Ectodermal cell (in vitro differentiated cells): ENCODE results near the gene SS18. TPM values are rescaled to one million over a fixed set of nuclear protein-coding genes. Genes with fewer than 3 reads are reported as not detected.
"Not testable (repeated sequence)": the region's sequence is repeated elsewhere in the genome, so short reads cannot be mapped to it uniquely, and the experiment has no call there.

ENCODE experiments used
- H3K27ac ChIP-seq: 2 replicates; pipeline ENCODE4 v1.7.0; 2013; ENCODE audit warnings: mild to moderate bottlenecking, low read depth, low read length; ENCODE audit not compliant: insufficient read depth, poor library complexity, severe bottlenecking
- H3K27me3 ChIP-seq: 2 replicates; pipeline ENCODE4 v1.7.0; 2013; ENCODE audit warnings: mild to moderate bottlenecking, low read length; ENCODE audit not compliant: insufficient read depth, control insufficient read depth, poor library complexity, severe bottlenecking
- H3K36me3 ChIP-seq: one replicate; pipeline ENCODE4 v1.7.0; 2013; ENCODE audit warnings: low read length; ENCODE audit not compliant: control insufficient read depth, insufficient read depth
- H3K4me1 ChIP-seq: one replicate; pipeline ENCODE4 v1.7.0; 2013; ENCODE audit warnings: low read length; ENCODE audit not compliant: control insufficient read depth, insufficient read depth
- H3K4me3 ChIP-seq: 2 replicates; pipeline ENCODE4 v1.7.0; 2013; ENCODE audit warnings: low read depth, low read length, control low read depth; ENCODE audit not compliant: insufficient read depth
- H3K9me3 ChIP-seq: 2 replicates; pipeline ENCODE4 v1.7.0; 2013; ENCODE audit warnings: mild to moderate bottlenecking, low read length, moderate library complexity; ENCODE audit not compliant: control insufficient read depth
- WGBS, 2 experiments: methylation state at CpG; one replicate each; pipeline ENCODE4 v1.1.7; 2013; ENCODE audit warnings: missing lambda C conversion rate in 2 of 2; 5-methylcytosine and 5-hydroxymethylcytosine counted together
- polyA plus RNA-seq, 4 experiments: library from polyadenylated mRNA; stranded (reverse); fragments of 50-300 nt; gene quantifications; one replicate each; pipeline ENCODE4 v1.2.3, GENCODE V29; 2013

Gene SS18
- polyA plus RNA-seq (2013, experiment 1 of 4) = 103 TPM
- polyA plus RNA-seq (2013, experiment 2 of 4) = 99.1 TPM
- 75.9 TPM for polyA plus RNA-seq (2013, experiment 3 of 4)
- polyA plus RNA-seq (2013, experiment 4 of 4) = 82.0 TPM

GRCh38 chr18:26090130-26091046 lies at the start of gene SS18:
Gene SS18, minus strand, starts transcription at chr18:26090613. Its CDS starts 44 bp downstream, at chr18:26090569.
- Histone ChIP-seq H3K9me3 (no peaks in the 10 kb centered on the region), H3K4me3 (peak within 1 kb of the TSS; percentile 99), H3K27ac (peak within 1 kb of the TSS; percentile 97), H3K4me1 (peaks cover 11% of the 10 kb centered on the region), H3K27me3 (no peaks in the 10 kb centered on the region), H3K36me3 (no peaks in the 10 kb centered on the region)
- WGBS, 2 experiments = 0% methylated on average over 89 of the region's 89 CpGs

- no peaks in the 10 kb centered on the region for H3K4me1 ChIP-seq
- WGBS, 2 experiments = 93 to 94% methylated on average over 1 of the region's 1 CpG
Observed at GRCh38 chr18:26135548-26135947, 45.1 kb upstream of the SS18 start.

GRCh38 chr18:26134107-26134506 lies 43.7 kb upstream of the SS18 start:
- Histone ChIP-seq H3K36me3 (no peaks in the 10 kb centered on the region), H3K27me3 (no peaks in the 10 kb centered on the region), H3K27ac (no peak overlapping the region), H3K4me1 (no peaks in the 10 kb centered on the region), H3K4me3 (no peak overlapping the region), H3K9me3 (no peaks in the 10 kb centered on the region)
- 97 to 100% methylated on average over 3 to 5 of the region's 6 CpGs for WGBS, 2 experiments

More at GRCh38 chr18:26135548-26135947, 45.1 kb upstream of the SS18 start:
- Histone ChIP-seq H3K4me3 (no peak overlapping the region), H3K27ac (no peak overlapping the region), H3K36me3 (no peaks in the 10 kb centered on the region), H3K27me3 (no peaks in the 10 kb centered on the region), H3K9me3 (no peaks in the 10 kb centered on the region)

GRCh38 chr18:26133652-26134051 lies 43.2 kb upstream of the SS18 start, which contains the start of gene PSMA8:
Gene PSMA8, plus strand, starts transcription at chr18:26133869. Its CDS starts 97 bp downstream, at chr18:26133966.
- WGBS, 2 experiments = 94 to 96% methylated on average over 31 of the region's 31 CpGs
- Histone ChIP-seq H3K27ac (no peak within 1 kb of the TSS), H3K4me1 (no peaks in the 10 kb centered on the region), H3K9me3 (no peaks in the 10 kb centered on the region), H3K36me3 (no peaks in the 10 kb centered on the region), H3K27me3 (no peaks in the 10 kb centered on the region), H3K4me3 (no peak within 1 kb of the TSS)

GRCh38 chr18:26128192-26128591 lies 37.8 kb upstream of the SS18 start:
- not testable (repeated sequence) for H3K4me1 ChIP-seq, H3K4me3 ChIP-seq, H3K9me3 ChIP-seq, H3K27me3 ChIP-seq, H3K27ac ChIP-seq, H3K36me3 ChIP-seq
- WGBS, 2 experiments = 84 to 85% methylated on average over 1 to 2 of the region's 2 CpGs

GRCh38 chr18:26127786-26128185 lies 37.4 kb upstream of the SS18 start:
- Histone ChIP-seq H3K4me1 (no peaks in the 10 kb centered on the region), H3K9me3 (no peaks in the 10 kb centered on the region), H3K4me3 (no peak overlapping the region), H3K36me3 (no peaks in the 10 kb centered on the region), H3K27me3 (no peaks in the 10 kb centered on the region), H3K27ac (no peak overlapping the region)
- WGBS, 2 experiments = 80 to 82% methylated on average over 5 of the region's 5 CpGs

GRCh38 chr18:26121994-26122393 lies 31.6 kb upstream of the SS18 start:
- H3K36me3 ChIP-seq, H3K4me3 ChIP-seq, H3K4me1 ChIP-seq, H3K27ac ChIP-seq, H3K9me3 ChIP-seq, H3K27me3 ChIP-seq: not testable (repeated sequence)
- 86 to 94% methylated on average over 2 of the region's 2 CpGs for WGBS, 2 experiments

GRCh38 chr18:26121476-26121875 lies 31.1 kb upstream of the SS18 start:
- no peak overlapping the region for H3K27ac ChIP-seq
- H3K9me3 ChIP-seq = no peaks in the 10 kb centered on the region
- no peaks in the 10 kb centered on the region for H3K27me3 ChIP-seq
- no peaks in the 10 kb centered on the region for H3K36me3 ChIP-seq
- no peak overlapping the region for H3K4me3 ChIP-seq
- WGBS, 2 experiments = 87 to 94% methylated on average over 1 of the region's 1 CpG
- no peaks in the 10 kb centered on the region for H3K4me1 ChIP-seq

GRCh38 chr18:26119246-26119645 lies 28.8 kb upstream of the SS18 start:
- Histone ChIP-seq H3K9me3 (no peaks in the 10 kb centered on the region), H3K4me3 (no peak overlapping the region), H3K27me3 (no peaks in the 10 kb centered on the region), H3K4me1 (no peaks in the 10 kb centered on the region), H3K36me3 (no peaks in the 10 kb centered on the region), H3K27ac (no peak overlapping the region)
- WGBS, 2 experiments = 94 to 95% methylated on average over 5 of the region's 5 CpGs

GRCh38 chr18:26104035-26104434 lies 13.6 kb upstream of the SS18 start:
- no peaks in the 10 kb centered on the region for H3K4me1 ChIP-seq
- 90 to 96% methylated on average over 1 of the region's 1 CpG for WGBS, 2 experiments
- no peak overlapping the region for H3K4me3 ChIP-seq
- H3K36me3 ChIP-seq = no peaks in the 10 kb centered on the region
- H3K9me3 ChIP-seq = no peaks in the 10 kb centered on the region
- H3K27ac ChIP-seq = no peak overlapping the region
- no peaks in the 10 kb centered on the region for H3K27me3 ChIP-seq
